GM12872 (cell line): ENCODE measurements around the gene DGKI.
A peak's percentile ranks its signal among the peaks of the same experiment; 100 is the strongest.

Experiments
- TF ChIP-seq, protein P1 (sequence below): IDR thresholded peaks from 3 replicates; pipeline ENCODE4 v1.5.1; 2011; ENCODE audit warnings: low read depth, mild to moderate bottlenecking, low read length, moderate library complexity; ENCODE audit not compliant: insufficient read depth

DGKI gene

DNA sequence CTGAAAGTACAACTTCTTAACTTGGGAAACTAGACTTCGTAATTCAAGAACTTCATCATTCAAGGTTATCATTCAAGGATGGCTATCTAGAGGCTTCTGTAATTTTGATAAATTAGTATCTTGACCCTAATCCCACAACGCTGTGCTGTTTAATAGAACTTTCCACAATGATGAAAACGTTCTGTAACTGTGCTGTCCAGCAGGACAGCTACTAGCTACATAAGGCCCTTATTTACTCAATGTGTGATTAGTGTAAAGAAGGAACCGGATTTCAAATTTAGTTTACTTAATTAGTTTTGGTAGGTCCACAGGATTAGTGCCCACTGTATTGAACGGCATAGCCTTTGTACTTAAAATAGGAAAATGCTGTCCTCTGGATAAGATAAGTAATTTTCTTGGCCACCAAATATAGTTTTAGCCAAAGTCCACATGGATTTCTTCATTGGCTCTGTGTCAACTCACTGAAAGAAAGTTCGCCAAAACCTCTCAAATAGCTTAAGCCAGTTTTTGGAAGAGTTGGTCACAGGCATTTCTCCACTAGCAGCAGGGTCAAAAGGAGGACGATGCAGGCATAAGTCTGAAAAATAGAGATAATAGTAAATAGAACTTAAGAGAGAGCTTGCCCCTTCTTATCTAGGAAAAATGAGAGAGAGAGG is 17.3 kb downstream of the DGKI start:
- TF ChIP-seq, protein P1, sequence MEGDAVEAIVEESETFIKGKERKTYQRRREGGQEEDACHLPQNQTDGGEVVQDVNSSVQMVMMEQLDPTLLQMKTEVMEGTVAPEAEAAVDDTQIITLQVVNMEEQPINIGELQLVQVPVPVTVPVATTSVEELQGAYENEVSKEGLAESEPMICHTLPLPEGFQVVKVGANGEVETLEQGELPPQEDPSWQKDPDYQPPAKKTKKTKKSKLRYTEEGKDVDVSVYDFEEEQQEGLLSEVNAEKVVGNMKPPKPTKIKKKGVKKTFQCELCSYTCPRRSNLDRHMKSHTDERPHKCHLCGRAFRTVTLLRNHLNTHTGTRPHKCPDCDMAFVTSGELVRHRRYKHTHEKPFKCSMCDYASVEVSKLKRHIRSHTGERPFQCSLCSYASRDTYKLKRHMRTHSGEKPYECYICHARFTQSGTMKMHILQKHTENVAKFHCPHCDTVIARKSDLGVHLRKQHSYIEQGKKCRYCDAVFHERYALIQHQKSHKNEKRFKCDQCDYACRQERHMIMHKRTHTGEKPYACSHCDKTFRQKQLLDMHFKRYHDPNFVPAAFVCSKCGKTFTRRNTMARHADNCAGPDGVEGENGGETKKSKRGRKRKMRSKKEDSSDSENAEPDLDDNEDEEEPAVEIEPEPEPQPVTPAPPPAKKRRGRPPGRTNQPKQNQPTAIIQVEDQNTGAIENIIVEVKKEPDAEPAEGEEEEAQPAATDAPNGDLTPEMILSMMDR, result no peak

DNA sequence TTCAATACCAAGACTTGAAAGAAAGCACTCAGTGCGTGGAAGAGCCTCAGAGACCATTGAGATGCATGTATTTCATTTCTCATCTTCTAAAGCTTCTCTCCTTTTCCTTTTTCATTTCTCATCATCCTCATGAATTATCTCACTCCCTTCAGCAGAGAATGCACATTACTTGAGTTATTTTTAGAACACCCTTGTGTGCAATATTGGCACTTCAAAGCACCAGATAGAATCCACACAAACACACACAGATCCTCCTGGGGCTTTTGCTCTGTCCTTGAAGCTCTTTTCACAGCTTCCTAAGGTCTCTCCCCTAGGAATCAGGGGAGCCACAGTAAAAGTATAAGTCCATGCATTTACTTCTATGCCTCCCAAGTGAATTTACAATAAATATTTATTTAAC is 18.3 kb downstream of the DGKI start:
- TF ChIP-seq, protein P1, result no peak

- TF ChIP-seq, protein P1, result no peak
These were observed 21.3 kb downstream of the DGKI start for GRCh38 chr7:137825489-137825888.

DNA sequence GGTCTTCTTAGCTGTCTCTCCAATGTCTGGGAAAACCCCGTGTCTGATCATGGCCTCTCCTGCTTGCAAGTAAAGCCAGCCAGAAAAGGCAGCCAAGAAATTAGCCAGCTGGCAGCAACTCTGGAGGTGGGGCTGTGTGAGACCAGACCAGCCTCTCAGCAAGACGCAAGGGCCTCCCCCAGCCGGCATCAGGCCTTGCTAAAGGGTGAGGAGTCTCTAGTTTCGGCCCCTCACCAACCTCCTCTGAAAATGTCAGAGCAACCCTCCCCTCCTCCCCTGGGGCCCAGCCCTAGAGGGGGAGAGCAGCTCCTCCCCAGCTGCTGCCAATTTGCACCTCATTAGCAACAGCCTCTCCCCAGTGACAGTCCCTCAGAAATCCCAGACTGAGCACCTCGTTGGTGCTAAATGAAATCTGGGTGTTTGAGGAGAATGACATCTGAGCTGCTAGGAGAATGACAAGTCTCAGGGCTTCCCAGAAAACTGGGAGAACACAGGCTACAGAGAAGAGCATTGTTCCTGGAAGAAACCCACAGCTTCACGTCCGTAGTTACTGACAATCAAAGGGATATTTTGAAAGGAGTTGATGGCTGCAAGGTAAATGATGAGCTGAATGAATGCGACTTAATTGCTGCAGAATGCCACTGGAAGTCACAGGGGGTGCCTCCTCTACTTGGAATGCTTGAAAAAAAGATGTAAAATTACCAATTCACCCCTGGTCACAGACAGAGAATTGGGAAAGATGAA is 25.9 kb downstream of the DGKI start:
- TF ChIP-seq, protein P1, result no peak

GRCh38 chr7:137820156-137820555 is 26.6 kb downstream of the DGKI start:
- TF ChIP-seq, protein P1, result no peak

DNA sequence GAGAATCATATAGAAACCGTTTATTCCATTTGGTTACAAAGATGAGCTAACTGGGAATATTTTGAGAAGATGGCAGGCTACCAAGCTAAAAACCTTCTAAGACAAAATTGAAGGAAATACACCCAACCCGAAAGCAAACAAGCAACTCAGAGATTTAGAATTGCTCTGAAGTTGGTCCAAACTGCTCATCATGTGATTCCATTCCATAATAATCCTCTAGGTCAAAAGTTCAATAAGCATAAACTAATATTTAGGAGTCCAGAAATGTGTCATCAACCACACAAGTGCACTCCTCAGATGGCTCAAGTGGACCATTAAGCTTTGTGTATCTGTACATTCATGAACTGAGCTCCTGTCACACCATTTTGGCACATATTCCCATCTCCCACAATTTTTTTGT is 28.7 kb downstream of the DGKI start:
- TF ChIP-seq, protein P1, result no peak

GRCh38 chr7:137816696-137817320 is 30.0 kb downstream of the DGKI start:
- TF ChIP-seq, protein P1, result peak; percentile 39; the same call in 1 of the 3 replicates
